DOHH2 (cell line): ENCODE measurements around the gene ABCA4.

Experiments used
- H3F3A ChIP-seq: fragments of 200-600 bp; sonication (generic), shearing (Covaris generic); 2 replicates; pipeline ENCODE4 v1.6.0; 2016; ENCODE audit warnings: antibody characterized with exemption, mild to moderate bottlenecking; ENCODE audit not compliant: control insufficient read depth, insufficient read depth
- H3K27ac ChIP-seq: fragments of 200-600 bp; sonication (generic); 2 replicates; pipeline ENCODE4 v1.5.1; 2014; ENCODE audit warnings: low read depth, mild to moderate bottlenecking, low read length, moderate library complexity
- H3K27me3 ChIP-seq: fragments of 200-600 bp; sonication (generic); 2 replicates; pipeline ENCODE4 v1.6.1; 2014; ENCODE audit warnings: mild to moderate bottlenecking, low read length, mixed read lengths; ENCODE audit not compliant: control insufficient read depth
- H3K36me3 ChIP-seq: fragments of 200-600 bp; sonication (generic); 2 replicates; pipeline ENCODE4 v1.6.1; 2014; ENCODE audit warnings: mild to moderate bottlenecking, low read length, moderate library complexity, mixed read lengths; ENCODE audit not compliant: control insufficient read depth
- H3K4me1 ChIP-seq: fragments of 200-600 bp; sonication (generic); 2 replicates; pipeline ENCODE4 v1.6.1; 2014; ENCODE audit warnings: mild to moderate bottlenecking, low read length, mixed read lengths; ENCODE audit not compliant: control insufficient read depth
- H3K4me2 ChIP-seq: fragments of 200-600 bp; sonication (generic); 2 replicates; pipeline ENCODE4 v1.6.0; 2014; ENCODE audit warnings: mild to moderate bottlenecking, low read length, moderate library complexity
- H3K4me3 ChIP-seq: fragments of 200-600 bp; sonication (generic); 2 replicates; pipeline ENCODE4 v1.5.1; 2014; ENCODE audit warnings: mild to moderate bottlenecking, low read length, mixed read lengths
- H3K79me2 ChIP-seq: fragments of 200-600 bp; sonication (generic); 2 replicates; pipeline ENCODE4 v1.6.1; 2014; ENCODE audit warnings: mild to moderate bottlenecking, low read length, mixed read lengths; ENCODE audit not compliant: control insufficient read depth
- H3K9me2 ChIP-seq: fragments of 200-600 bp; sonication (generic); replicated peaks from 2 replicates; pipeline ENCODE4 v1.6.1; 2014; ENCODE audit warnings: mild to moderate bottlenecking, low read length, mixed read lengths; ENCODE audit not compliant: control insufficient read depth
- H3K9me3 ChIP-seq: fragments of 200-600 bp; sonication (generic); 2 replicates; pipeline ENCODE4 v1.6.1; 2014; ENCODE audit warnings: antibody characterized with exemption, low read length, mixed read lengths; ENCODE audit not compliant: control insufficient read depth, insufficient read depth
- H4K20me1 ChIP-seq: fragments of 200-600 bp; sonication (generic); 2 replicates; pipeline ENCODE4 v1.6.0; 2014; ENCODE audit warnings: low read depth, mild to moderate bottlenecking, antibody characterized with exemption, low read length, moderate library complexity; ENCODE audit not compliant: control insufficient read depth, insufficient read depth
- EZH2phosphoT487 ChIP-seq: fragments of 200-600 bp; sonication (generic); IDR thresholded peaks from 2 replicates; pipeline ENCODE4 v1.6.1; 2017; ENCODE audit warnings: borderline replicate concordance, mild to moderate bottlenecking, antibody characterized with exemption, low read length, moderate library complexity, mixed read lengths
- TF ChIP-seq, protein P1 (sequence below): fragments of 200-600 bp; sonication (generic); IDR thresholded peaks from one replicate; pipeline ENCODE4 v1.5.1; 2014; ENCODE audit warnings: antibody characterized with exemption, mild to moderate bottlenecking, low read depth, low read length; ENCODE audit not compliant: poor library complexity, severe bottlenecking

ABCA4 gene

DNA sequence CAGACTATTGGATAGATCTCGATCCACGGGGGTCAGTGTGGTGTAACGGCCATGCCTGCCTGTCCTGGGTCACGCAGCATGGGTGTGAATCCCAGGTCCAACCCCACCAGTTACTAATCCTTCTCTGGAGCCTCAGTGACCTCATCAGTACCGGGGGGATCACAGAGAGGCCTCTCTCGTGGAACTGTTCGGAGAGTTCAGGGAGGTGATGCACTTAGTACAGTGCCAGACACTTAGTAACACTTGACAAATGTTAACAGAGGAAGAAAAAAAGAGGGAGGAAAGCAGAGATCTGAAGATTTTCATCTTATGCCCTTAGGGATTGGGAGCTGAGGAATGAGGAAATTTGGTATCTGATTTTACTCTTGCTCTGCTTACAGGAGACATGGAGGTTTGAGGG is 2.9 kb downstream of the ABCA4 start:
- Histone ChIP-seq H4K20me1 (no peaks in the 10 kb centered on the region), H3K4me1 (no peaks in the 10 kb centered on the region), H3K27me3 (no peaks in the 10 kb centered on the region), H3F3A (no peaks in the 10 kb centered on the region), H3K79me2 (no peaks in the 10 kb centered on the region), H3K9me3 (no peaks in the 10 kb centered on the region), H3K36me3 (no peaks in the 10 kb centered on the region), H3K4me2 (no peak overlapping the region), H3K4me3 (no peak overlapping the region), H3K27ac (no peak overlapping the region), H3K9me2 (no peaks in the 10 kb centered on the region)
- TF ChIP-seq, protein P1, sequence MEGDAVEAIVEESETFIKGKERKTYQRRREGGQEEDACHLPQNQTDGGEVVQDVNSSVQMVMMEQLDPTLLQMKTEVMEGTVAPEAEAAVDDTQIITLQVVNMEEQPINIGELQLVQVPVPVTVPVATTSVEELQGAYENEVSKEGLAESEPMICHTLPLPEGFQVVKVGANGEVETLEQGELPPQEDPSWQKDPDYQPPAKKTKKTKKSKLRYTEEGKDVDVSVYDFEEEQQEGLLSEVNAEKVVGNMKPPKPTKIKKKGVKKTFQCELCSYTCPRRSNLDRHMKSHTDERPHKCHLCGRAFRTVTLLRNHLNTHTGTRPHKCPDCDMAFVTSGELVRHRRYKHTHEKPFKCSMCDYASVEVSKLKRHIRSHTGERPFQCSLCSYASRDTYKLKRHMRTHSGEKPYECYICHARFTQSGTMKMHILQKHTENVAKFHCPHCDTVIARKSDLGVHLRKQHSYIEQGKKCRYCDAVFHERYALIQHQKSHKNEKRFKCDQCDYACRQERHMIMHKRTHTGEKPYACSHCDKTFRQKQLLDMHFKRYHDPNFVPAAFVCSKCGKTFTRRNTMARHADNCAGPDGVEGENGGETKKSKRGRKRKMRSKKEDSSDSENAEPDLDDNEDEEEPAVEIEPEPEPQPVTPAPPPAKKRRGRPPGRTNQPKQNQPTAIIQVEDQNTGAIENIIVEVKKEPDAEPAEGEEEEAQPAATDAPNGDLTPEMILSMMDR, result no peak
- TF ChIP-seq EZH2phosphoT487, result no peak

DNA sequence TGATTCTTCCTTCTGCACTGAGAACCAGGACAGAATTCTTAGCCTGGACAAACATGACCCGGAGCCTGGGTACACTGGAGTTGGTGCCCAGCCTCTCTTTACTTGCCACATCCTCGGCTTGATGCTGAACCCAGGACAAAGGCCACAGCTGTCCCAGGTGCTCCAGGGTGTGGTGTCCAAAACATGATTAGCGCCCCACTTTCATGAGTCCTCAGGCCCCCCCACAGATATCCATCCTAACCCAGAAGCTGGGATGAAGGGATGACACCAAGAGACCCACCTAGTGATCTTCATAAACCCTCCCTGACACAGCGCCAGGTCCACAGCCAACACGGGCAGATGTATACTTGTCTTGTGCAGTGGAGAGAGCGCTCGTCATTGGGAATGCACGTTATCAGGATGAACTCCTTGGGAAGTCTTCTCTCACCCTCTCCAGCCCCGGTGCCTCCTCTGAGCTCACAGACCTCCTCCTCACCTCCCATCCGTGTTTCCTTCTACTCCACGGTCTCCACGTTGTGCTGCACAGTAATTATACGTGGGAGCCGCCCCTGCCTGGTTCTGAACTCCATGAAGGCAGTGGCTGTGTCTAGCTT is 3.6 kb downstream of the ABCA4 start:
- Histone ChIP-seq H3F3A (no peaks in the 10 kb centered on the region), H3K9me2 (no peaks in the 10 kb centered on the region), H3K36me3 (no peaks in the 10 kb centered on the region), H3K4me2 (no peak overlapping the region), H3K4me3 (no peak overlapping the region), H3K4me1 (no peaks in the 10 kb centered on the region), H3K79me2 (no peaks in the 10 kb centered on the region), H3K27me3 (no peaks in the 10 kb centered on the region), H3K9me3 (no peaks in the 10 kb centered on the region), H3K27ac (no peak overlapping the region), H4K20me1 (no peaks in the 10 kb centered on the region)
- TF ChIP-seq, protein P1, result no peak
- TF ChIP-seq EZH2phosphoT487, result no peak

DNA sequence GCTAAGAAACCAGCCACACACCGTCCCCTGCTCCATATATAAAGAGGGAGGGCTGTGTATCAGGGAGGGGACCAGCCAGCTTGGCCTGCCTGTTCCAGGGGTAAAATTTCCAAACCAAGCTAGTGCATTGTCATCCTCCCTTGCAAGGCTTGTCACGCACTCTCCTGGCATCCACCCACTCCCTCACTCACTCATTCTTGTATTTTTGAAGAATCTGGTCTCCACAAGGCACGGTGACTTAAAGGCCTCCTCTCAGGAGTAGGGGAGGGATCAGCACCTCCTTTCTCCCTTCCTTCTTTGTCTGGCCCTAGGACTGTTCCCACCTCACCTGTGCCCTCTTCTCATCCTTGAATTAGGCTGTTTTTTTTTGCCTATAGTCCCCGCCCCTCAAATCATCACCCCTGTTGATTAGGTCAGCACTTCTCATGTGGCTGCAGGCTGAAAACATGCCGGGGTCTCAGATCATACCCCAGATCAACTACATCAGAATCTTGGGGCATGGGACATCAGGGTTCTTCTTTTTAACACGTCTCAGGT is 5.0 kb downstream of the ABCA4 start:
- Histone ChIP-seq H3K27me3 (no peaks in the 10 kb centered on the region), H3K9me2 (no peaks in the 10 kb centered on the region), H3K4me3 (no peak overlapping the region), H3K9me3 (no peaks in the 10 kb centered on the region), H3K79me2 (no peaks in the 10 kb centered on the region), H3K36me3 (no peaks in the 10 kb centered on the region), H3K4me2 (no peak overlapping the region), H3F3A (no peaks in the 10 kb centered on the region), H4K20me1 (no peaks in the 10 kb centered on the region), H3K27ac (no peak overlapping the region), H3K4me1 (no peaks in the 10 kb centered on the region; the same call in 1 of the 2 replicates)
- TF ChIP-seq, protein P1, result no peak
- no peak for TF ChIP-seq EZH2phosphoT487
